A549 (cell line): ENCODE data around the gene HOOK2.
A peak's percentile ranks its signal among the peaks of the same experiment; 100 is the strongest.

Source experiments
- BHLHE40 ChIP-seq: IDR thresholded peaks from 2 replicates; pipeline ENCODE4 v1.6.1; 2012; ENCODE audit warnings: low read depth, low read length, inconsistent platforms
- CEBPB ChIP-seq, 2 experiments: fragments of >200 bp in 1 of 2; sonication (Bioruptor Twin) in 1 of 2; formaldehyde crosslinking in 1 of 2; IDR thresholded peaks; 2 replicates each; pipeline ENCODE4 v1.6.1; 2012 to 2016
- EHMT2 ChIP-seq: fragments of 200-600 bp; sonication (generic); IDR thresholded peaks from 2 replicates; pipeline ENCODE4 v1.6.1; 2016; ENCODE audit warnings: antibody characterized with exemption, low read depth, mild to moderate bottlenecking, moderate library complexity
- JUN ChIP-seq, 2 experiments: fragments of >200 bp; sonication (Bioruptor Twin); formaldehyde crosslinking; IDR thresholded peaks; 2 replicates in 1 of 2; 3 replicates in 1 of 2; pipeline ENCODE4 v1.6.1; 2016 to 2017
- POLR2A ChIP-seq: IDR thresholded peaks from 2 replicates; pipeline ENCODE4 v1.6.1; 2012; ENCODE audit warnings: mild to moderate bottlenecking, low read length
- ZC3H11A ChIP-seq: fragments of 450-650 bp; IDR thresholded peaks from 2 replicates; pipeline ENCODE4 v1.6.1; 2014; ENCODE audit warnings: antibody characterized with exemption, mild to moderate bottlenecking
- TF ChIP-seq, protein P1 (sequence below): fragments of >200 bp; sonication (Bioruptor Twin); formaldehyde crosslinking; IDR thresholded peaks from 3 replicates; pipeline ENCODE4 v1.5.1; 2016
- TF ChIP-seq, protein P2 (sequence below): fragments of 150-350 bp; IDR thresholded peaks from 2 replicates; pipeline ENCODE4 v1.6.1; 2014; ENCODE audit warnings: low read depth, mild to moderate bottlenecking, low read length

DNA sequence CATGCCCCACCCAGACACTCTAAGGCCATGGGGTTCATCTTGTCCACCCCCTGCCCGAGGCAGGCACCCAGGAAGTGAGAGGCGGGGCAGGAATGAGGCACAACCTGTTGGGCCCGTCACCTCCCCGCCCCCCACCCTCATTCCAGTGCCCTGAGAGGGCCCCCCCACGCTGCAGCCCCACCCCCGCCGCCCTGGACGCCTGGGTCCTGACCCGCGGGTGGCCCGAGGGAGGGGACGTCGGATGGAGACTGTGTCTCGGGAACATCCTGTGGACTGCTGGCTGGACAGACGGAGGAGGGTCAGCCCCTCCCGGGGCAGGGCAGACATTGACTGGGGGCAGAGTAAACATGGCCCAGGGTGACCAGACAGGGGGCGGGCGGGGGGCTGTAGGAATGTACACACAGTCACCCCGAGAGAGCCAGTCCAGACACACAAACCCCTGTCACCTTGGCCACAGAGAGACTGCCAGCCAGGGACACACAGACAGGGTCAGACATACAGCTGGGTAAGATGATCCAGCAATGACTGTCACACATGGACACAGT lies 8.6 kb upstream of the HOOK2 start:
- TF ChIP-seq, protein P1, sequence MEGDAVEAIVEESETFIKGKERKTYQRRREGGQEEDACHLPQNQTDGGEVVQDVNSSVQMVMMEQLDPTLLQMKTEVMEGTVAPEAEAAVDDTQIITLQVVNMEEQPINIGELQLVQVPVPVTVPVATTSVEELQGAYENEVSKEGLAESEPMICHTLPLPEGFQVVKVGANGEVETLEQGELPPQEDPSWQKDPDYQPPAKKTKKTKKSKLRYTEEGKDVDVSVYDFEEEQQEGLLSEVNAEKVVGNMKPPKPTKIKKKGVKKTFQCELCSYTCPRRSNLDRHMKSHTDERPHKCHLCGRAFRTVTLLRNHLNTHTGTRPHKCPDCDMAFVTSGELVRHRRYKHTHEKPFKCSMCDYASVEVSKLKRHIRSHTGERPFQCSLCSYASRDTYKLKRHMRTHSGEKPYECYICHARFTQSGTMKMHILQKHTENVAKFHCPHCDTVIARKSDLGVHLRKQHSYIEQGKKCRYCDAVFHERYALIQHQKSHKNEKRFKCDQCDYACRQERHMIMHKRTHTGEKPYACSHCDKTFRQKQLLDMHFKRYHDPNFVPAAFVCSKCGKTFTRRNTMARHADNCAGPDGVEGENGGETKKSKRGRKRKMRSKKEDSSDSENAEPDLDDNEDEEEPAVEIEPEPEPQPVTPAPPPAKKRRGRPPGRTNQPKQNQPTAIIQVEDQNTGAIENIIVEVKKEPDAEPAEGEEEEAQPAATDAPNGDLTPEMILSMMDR: no peak
- TF ChIP-seq BHLHE40 (no peak), POLR2A (no peak), CEBPB (IDR thresholded peaks at IDR 0.05) (no peak), EHMT2 (no peak), JUN (IDR thresholded peaks at IDR 0.05) (peak in 1 of 2 experiments; percentile 88; a peak in 4 of 5 replicates), ZC3H11A (no peak)
- TF ChIP-seq, protein P2, sequence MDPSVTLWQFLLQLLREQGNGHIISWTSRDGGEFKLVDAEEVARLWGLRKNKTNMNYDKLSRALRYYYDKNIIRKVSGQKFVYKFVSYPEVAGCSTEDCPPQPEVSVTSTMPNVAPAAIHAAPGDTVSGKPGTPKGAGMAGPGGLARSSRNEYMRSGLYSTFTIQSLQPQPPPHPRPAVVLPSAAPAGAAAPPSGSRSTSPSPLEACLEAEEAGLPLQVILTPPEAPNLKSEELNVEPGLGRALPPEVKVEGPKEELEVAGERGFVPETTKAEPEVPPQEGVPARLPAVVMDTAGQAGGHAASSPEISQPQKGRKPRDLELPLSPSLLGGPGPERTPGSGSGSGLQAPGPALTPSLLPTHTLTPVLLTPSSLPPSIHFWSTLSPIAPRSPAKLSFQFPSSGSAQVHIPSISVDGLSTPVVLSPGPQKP: no peak
